ENCODE results near the gene MEX3D.
"Not testable (repeated sequence)": the region's sequence is repeated elsewhere in the genome, so short reads cannot be mapped to it uniquely, and the experiment has no call there.

The MEX3D gene

DNA sequence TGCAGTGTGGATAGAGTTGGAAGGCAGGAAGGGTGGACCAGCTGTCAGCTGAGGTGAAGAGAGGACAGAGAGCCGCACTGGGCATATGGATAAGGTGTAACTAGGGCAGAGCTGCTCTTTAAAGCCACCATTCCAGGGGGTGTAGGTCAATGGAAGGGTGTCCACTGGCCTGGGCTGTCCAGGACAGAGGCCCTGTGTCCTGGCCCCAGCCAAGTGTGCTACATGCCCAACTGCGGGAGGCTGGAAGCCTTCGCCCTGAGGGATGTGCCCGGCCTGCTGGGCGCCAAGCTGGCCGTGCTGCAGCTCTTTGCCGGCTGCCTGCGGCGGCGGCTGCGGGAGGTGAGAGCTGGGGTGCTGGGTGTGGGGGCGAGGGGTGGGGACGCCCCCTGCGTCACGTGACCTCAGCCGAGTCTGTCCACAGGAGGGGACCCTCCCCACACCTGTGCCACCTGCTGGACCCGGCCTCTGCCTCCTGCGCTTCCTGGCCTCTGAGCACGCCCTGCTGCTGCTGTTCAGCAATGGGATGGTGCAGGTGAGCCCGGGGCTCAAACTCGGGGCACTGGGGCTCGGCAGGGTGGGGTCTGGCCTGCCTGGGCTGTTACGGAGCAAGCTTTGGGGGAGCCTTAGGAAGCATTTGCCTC is 34.5 kb downstream of the MEX3D start:
- no peak for DNase-seq

DNA sequence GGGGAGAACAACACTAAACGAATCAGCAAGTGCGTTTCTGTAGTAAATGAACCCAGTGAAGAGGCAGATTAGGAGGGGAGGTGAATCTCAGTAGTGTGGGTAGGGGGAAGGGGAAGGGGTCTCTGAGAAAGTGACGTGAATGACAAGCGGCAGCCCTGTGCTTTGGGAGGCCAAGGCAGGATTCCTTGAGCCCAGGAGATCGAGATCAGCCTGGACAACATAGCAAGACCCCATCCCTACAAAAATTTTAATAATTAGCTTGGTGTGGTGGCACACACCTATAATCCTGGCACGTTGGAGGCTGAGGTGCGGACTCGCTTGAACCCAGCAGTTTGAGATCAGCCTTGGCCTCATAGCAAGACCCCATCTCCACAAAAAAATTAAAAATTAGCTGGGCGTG is 36.1 kb downstream of the MEX3D start:
- DNase-seq, result no peak

DNA sequence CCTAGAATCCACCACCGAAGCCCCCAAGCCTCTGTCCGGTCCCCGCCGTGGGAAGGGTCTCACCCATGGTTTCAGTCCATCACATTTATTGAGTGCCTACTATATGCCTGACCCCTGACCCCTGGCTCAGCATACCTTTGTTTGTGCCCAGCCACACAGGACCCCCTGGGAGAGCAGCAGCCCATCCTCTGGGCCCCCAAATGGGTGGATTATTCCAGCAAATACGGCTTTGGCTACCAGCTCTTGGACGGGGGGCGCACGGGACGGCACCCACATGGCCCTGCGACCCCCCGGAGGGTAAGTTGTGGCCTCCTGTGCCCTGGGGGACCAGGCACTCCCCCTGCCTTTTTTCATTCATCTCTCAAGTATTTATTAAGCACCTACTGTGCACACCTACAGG is 36.5 kb downstream of the MEX3D start:
- DNase-seq, result no peak

DNA sequence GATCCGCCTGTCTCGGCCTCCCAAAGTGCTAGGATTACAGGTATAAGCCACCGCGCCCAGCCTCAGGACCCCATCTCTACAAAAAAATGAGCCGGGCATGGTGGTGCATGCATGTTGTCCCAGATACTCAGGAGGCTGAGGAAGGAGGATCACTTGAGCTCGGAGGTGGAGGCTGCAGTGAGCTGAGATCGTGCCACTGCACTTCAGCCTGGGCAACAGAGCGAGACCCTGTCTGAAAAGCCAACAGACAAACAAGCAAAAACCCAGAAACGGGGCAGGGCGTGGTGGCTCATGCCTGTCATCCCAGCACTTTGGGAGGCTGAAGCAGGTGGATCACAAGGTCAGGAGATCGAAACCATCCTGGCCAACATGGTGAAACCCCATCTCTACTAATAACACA is 37.3 kb downstream of the MEX3D start:
- DNase-seq, result not testable (repeated sequence)

DNA sequence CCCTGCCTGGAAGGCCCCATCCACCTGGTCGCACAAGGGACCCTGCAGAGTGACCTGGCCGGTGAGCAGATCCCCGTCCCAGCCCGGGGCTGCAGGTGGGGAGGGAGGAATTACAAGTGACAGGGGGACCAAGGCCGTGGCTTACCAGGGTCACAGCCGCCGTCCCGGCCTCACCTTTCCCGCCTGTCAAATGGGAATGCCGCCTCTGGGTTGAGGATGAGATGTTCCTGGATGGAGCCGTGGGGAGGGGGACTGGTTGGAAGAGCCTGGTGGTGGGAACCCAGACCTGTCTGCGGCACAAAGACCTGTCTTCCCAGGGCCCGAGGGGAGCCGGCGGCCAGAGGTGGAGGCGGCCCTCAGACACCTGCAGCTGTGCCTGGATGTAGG is 38.7 kb downstream of the MEX3D start:
- no peak for DNase-seq

DNA sequence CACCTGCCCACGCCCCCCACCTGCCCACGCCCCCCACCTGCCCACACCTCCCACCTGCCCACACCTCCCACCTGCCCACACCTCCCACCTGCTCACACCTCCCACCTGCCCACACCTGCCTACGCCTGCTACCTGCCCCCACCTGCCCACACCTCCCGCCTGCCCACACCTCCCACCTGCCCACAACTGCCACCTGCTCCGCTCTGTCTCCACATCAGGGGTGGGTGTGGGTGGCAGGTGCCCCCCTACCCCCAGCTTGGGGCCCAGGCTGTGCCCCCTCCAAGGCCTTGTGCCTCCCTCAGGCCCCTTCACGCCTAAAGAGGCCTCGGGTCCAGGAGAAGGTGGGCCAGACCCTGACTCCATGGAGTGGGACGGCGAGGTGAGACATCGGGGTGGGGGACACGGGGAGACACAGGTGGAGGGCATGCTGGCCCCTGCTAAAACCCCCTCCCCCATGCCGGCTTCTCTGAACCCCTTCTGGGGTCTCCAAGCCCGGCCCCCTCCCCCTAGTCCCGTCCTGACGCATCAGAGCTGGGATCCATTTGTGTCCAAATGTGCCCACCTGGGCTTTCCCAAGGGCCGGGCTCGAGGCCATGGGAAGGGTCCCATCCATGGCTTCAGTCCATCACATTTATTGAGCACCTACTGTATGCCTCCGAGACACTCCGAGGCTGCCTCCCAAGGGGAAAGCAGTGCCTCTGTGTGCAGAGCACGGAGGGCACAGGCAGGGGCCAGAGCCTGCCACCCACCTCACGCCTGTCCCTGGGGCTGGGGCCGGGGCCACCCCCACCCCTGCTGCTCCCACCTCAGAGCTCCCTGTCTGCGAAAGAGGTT is 39.3 kb downstream of the MEX3D start:
- DNase-seq, result no peak

DNA sequence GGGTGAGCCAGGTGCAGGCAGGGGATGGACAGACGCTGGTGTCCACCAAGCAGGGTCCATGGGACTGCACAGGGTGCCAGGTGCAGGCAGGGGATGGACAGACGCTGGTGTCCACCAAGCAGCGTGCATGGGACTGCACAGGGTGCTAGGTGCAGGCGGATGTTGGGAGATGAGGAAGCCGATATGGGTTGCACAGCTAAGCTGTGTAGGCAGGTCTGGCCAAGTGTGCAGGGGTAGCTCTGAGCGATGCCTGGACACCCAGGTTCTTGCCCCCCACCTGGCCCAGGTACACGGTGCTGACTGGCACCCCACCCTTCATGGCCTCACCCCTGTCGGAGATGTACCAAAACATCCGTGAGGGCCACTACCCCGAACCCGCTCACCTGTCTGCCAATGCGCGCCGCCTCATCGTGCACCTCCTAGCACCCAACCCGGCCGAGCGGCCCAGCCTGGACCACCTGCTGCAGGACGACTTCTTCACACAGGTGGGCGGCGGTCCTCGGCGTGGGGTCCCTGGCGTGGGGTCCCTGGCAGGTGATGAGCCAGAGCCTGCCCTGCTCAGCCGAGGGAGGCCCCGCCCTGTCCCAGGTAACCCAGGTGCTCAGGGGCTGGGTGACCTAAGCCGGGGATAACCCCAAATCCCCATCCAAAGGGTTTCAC is 40.3 kb downstream of the MEX3D start:
- no peak for DNase-seq

DNA sequence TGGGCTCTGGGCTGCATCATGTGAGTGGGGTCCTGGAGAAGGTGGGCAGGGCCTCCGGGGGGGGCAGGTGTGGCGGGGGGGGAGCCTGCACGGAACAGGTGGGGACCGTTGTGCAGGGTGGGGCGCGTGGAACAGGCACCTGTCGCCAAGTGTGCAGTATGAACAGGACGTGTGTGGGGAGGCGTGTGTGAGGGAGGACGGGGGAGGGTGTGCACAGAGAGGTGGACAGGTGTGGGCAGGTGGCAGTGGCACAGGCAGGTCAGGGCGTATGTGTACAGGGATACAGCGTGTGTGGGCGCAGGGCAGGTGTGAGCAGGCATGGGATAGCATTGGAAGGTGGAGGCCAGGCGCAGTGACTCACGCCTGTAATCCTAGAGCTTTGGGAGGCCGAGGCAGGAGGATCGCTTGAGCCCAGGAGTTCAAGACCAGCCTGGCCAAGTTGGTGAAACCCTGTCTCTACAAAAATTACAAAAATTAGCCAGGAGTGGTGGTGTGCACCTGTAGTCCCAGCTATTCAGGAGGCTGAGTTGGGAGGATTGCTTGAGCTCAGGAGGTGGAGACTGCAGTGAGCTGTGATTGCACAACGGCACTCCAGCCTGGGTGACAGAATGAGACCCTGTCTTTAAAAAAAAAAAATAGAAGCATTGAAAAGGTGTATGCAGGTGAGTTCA is 41.0 kb downstream of the MEX3D start:
- DNase-seq, result no peak

DNA sequence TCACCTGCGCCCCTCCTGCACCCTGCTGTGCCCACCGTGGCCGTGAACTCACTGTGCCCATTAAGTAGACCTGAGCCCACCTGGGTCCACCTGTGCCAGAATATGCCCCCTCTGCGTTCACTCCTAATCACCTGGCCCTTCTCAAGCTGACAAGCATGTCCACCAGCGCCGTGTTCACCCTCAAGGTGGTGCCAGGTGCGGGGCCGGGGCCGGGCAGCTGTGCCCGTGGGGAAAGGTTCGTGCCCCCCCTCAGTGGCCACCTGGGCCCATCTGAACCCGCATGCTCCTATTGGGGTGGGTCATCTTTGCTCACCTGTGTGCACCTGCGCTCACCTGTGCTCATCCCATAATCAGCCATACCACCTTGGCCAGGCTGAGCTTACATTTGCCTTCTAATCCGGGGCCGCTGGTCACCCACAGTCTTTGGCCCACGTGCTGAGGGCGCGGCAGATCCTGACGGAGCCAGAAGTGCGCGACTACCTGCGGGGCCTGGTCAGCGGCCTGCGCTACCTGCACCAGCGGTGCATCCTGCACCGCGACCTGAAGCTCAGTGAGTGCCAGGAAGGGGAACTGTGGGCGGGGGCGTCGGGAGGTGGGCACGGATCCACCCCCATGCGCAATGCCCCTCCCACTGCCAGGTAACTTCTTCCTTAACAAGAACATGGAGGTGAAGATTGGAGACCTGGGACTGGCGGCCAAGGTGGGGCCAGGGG is 41.9 kb downstream of the MEX3D start:
- DNase-seq, result no peak

DNA sequence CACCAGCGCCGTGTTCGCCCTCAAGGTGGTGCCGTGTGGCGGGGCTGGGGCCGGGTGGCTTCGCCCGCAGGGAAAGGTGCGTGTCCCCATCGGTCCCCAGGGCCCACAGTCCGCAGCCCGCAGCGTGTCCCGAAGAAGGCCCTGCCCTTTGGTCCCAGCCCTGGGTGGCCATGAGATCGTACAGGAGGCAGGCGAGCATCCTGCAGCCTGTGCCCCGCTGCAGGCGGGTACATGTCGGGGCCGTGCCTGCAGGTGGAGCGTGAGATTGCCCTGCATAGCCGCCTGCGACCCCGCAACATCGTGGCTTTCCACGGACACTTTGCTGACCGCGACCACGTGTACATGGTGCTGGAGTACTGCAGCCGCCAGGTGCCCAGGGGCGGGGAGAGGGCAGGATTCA is 42.8 kb downstream of the MEX3D start:
- no peak for DNase-seq

DNA sequence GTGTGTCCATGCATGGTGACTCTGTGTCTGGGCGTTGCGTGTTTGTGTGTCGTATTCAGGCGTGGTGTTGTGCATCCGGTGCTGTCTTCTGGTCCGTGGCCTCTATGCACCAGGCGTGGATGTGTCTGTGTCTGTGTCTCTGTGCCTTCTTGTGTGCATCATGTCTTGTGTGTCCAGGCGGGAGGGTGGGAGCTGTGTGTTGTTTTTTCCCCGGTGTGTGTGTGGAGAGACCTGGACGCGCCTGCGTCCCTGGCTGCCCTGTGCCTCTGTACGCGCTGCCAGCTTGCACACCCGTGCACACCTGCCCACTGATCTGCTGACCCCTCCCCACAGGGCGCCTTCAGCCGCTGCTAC is 43.2 kb downstream of the MEX3D start:
- DNase-seq, result no peak

DNA sequence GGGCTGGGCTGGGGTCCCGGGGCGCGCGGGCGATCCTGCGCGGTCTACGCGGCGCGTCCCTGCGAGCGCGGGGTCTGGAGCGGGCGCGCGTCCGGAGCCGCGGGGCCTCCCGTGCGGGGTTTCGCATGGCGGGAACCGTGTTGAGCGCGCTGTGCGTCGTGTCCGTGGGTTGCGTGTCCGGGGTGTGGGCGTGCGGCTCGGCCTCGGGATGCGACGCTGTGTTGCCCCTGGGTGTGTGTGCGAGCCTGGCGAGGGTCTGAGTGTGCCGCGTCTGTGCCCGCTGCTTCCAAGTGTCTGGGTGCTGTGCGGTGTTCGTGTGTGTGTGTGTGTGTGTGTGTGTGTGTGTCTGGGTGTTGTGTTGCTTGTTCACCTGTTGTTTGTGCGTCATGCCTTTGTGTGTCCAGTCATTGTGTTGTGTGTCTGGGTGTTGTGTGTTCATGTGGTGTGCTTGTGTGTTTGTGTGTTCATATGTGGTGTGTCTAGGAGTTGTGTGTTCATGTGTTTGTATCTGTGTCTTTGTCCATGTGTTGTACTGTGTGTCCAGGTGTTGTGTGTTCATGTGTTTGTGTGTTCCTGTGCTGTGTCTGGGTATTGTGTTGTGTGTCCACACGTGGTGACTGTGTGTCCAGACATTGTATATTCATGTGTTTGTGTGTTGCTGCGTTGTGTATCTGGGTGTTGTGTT is 43.7 kb downstream of the MEX3D start:
- DNase-seq, result no peak

DNA sequence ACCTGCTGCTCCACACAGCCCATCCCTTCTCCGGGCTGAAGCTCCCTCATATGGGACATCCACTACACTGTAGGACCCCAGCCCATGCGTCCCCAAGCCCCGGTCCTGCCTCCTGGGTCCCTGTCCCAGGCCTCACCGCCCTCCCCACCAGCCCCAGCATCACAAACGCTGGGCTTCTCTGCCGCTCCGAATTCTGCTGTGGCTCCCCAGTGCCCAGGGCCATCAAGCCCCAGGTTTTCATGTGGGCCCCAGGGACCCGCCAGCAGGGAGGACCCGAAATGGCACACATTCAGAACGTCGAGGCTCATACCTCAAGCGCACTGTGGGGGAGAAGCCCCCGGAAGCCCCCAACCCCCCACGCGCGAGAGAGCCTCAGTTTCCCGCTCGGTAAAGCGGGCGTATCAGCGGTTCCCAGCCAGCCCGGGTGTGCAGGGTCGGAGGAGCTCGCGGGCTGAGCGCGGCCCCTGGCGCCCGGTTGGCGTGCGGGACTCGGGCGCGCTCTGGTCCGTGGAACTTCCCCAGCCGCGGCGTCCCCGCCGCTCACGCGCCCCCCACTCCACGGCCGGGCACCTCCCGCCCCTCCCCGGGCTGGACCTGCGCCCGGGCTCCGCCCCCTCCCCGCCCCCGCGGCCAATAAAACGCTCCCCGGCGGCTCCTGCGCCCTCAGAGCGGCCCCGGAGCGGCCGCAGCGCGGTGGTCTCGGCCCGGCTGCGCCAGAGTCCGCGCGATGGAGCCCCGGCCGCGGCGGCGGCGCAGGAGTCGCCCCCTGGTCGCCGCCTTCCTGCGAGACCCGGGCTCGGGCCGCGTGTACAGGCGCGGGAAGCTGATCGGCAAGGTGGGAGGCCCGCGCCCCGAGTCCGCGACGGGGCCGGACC is 44.5 kb downstream of the MEX3D start, which contains the start of gene PLK5:
TSS of gene PLK5 (plus strand) at position 666 of the 875 bp plus-strand sequence. CDS start 2,920 bp downstream, outside the sequence.
- no peak for DNase-seq

DNA sequence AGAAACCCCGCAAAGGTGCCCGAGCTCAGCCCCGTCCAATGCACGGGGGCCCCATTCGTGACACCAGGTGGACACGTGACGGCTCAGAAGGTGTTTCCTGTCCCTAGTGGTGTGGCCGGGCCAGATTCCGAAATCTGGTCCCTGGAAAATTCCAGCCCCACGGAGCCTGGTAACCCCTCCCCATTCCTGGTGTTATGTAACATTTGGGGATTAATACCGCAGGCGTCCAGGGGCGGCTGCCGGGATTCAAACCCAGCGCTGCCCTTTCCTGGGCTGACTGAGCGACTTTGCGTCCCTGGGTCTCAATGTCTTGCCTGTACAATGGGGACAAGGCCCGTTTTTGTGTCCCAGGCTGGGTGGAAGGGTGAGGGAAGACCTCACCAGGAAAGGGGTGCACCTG is 45.3 kb downstream of the MEX3D start:
- no peak for DNase-seq

DNA sequence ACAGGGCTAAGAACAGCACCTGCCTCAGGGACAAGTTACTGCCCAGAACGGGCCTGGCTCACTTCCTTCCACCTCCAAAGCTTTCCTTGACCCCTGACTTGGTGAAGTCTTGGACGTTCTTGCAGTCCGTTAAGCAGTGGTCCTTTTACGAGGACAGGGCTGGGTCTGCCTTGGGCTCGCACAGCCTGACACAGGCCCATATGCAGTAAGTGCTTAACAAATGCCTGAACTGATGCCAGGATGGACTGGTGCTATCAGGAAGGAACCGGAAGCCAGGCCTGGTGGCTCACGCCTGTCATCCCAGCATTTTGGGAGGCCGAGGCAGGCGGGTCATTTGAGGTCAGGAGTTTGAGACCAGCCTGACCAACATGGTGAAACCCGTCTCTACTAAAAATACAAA is 46.1 kb downstream of the MEX3D start:
- DNase-seq, result no peak

DNA sequence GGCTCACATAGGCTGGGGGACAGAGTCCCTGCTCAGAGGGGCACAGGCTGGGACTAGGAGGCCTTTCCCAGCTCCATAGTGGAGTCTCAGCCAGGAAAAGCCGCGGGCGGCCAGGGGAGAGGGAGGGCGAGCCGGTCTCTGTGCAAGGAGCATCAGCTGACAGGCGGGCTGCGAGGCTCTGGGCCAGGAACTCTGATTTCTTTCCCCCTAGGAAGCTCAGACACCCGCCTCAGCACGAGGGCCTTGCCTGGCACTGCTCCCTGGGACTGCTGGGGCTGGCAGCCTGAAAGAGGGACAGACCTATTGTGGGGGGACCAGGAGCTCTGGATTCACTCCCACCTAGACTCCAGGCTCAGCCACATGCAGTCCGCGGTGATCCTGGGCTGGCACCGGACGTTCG is 46.5 kb downstream of the MEX3D start:
- no peak for DNase-seq

DNA sequence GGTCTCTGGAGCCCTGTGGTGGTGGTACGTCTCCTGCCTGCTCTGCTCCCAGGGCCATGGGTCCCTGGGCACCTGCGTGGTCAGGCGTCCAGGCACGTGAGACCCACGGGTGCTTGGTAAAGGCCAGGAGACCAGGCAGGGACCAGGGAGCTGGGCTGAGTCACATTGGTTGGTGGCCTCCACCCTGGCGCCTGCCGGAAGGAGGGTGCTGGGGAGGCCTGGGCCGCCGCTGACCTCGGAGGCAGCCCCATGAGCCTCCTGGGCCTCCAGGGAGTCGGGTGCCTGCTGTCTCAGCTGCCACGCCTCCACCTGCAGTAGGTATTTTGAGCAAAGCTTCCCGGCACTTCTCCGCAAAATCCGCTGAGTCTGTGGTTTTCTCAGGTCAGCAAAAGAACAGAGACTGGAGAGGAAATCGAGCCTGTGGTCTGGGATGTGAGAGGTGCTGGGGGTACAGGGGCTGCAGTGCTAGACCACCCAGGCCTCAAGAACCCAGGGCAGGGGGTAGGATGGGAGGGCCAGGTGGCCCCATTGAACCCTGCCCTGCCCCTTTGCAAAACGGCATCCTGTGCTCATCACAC is 47.8 kb downstream of the MEX3D start:
- no peak for DNase-seq

DNA sequence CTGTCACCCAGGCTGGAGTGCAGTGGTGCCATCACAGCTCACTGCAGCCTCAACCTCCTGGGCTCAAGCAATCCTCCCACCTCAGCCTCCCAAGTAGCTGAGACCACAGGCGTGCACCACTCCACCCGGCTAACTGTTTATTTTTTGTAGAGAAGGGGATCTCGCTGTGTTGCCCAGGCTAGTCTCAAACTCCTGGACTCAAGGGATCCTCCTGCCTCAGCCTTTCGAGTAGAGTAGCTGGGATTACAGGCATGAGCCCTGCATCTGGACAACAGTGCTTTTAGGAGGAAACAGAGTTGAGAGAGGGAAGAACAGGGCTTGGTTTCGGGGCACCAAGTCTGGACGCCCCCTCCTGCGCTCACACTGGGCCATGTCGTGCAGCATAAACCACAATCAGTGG is 48.3 kb downstream of the MEX3D start:
- not testable (repeated sequence) for DNase-seq

DNA sequence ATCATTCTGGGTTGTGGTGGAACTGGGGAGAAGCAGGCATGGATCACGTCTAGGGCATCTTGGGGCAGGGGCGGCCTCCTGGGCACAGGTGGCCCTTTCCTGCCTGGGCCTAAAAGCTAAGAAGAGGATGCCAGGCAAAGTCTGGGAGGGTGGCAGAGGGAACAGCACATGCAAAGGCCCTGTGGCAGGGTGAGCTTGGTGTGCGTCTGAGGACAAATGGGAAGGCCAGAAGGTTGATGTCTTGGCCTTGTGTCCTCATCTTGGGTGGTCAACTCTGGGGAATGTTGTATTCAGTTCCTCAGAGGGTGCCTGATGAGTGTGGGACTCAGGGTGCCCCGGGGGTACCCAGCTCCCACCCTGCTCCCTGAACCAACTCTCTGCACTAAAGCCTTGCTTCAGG is 49.7 kb downstream of the MEX3D start:
- no peak for DNase-seq

DNA sequence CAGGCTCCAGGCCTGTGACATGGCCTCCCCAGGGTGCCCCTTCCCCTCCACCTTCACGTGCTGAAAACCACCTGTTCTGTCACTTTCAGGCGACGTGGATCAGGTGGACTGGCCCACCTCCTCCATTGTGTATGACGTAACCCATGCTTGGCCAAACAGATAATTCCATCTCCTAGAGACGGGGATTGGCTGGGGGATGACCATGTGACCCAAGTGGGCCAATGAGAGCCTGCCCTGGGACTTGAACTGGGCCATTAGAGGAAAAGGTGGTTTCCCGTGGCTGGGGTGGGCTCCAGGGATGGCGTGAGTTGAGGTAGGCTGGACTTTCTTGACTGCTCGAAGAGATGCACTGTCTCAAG is 51.8 kb downstream of the MEX3D start:
- no peak for DNase-seq

Measured in activated naive CD4-positive, alpha-beta T cell treated with Interleukin-2 at 50 U/mL for 16 hours (primary cell).